A549 (cell line): ENCODE data around the gene GMDS.

ENCODE experiments used
- CEBPB ChIP-seq, 2 experiments: fragments of >200 bp in 1 of 2; sonication (Bioruptor Twin) in 1 of 2; formaldehyde crosslinking in 1 of 2; IDR thresholded peaks; 2 replicates each; pipeline ENCODE4 v1.6.1; 2012 to 2016
- TF ChIP-seq, protein P1 (sequence below): fragments of 200-600 bp; sonication (generic); IDR thresholded peaks from 2 replicates; pipeline ENCODE4 v1.6.1; 2016; ENCODE audit warnings: antibody characterized with exemption, mild to moderate bottlenecking, moderate library complexity

DNA sequence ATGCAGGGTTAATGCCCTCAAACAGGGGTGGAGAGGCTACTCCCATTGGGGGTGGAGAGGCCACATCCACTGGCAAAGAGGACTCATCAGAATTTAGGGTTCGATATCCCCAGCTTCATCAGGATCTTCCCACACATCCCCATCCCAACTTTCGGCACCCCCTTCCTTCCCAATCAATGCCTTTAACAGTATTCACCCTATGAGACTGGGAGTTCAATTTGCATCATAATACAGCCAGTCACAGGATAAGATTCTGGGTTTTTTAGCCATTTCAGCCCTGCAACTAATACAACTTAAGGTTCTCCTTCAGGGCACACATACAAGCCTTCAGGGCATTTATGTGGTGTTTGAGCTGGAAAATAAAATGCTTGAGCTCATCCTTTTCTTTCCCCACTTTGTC, 80.9 kb downstream of the GMDS start:
- TF ChIP-seq, protein P1, sequence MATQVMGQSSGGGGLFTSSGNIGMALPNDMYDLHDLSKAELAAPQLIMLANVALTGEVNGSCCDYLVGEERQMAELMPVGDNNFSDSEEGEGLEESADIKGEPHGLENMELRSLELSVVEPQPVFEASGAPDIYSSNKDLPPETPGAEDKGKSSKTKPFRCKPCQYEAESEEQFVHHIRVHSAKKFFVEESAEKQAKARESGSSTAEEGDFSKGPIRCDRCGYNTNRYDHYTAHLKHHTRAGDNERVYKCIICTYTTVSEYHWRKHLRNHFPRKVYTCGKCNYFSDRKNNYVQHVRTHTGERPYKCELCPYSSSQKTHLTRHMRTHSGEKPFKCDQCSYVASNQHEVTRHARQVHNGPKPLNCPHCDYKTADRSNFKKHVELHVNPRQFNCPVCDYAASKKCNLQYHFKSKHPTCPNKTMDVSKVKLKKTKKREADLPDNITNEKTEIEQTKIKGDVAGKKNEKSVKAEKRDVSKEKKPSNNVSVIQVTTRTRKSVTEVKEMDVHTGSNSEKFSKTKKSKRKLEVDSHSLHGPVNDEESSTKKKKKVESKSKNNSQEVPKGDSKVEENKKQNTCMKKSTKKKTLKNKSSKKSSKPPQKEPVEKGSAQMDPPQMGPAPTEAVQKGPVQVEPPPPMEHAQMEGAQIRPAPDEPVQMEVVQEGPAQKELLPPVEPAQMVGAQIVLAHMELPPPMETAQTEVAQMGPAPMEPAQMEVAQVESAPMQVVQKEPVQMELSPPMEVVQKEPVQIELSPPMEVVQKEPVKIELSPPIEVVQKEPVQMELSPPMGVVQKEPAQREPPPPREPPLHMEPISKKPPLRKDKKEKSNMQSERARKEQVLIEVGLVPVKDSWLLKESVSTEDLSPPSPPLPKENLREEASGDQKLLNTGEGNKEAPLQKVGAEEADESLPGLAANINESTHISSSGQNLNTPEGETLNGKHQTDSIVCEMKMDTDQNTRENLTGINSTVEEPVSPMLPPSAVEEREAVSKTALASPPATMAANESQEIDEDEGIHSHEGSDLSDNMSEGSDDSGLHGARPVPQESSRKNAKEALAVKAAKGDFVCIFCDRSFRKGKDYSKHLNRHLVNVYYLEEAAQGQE, result no peak
- TF ChIP-seq CEBPB (IDR thresholded peaks at IDR 0.05), result no peak
